Testis (tissue), 3 donors: ENCODE results near the gene DTNA. TPM values are rescaled to one million over a fixed set of nuclear protein-coding genes. Genes with fewer than 3 reads are reported as not detected.

ENCODE experiments used
- DNase-seq: peaks from one replicate; pipeline ENCODE4 v3.0.0-alpha.2; 2019
- H3K27ac ChIP-seq, 2 donors: fragments of 200-600 bp; sonication (generic); one replicate each; pipeline ENCODE4 v1.5.1; 2019
- H3K27me3 ChIP-seq: fragments of 200-600 bp; sonication (generic); one replicate; pipeline ENCODE4 v1.5.1; 2019
- H3K36me3 ChIP-seq: fragments of 200-600 bp; sonication (generic); one replicate; pipeline ENCODE4 v1.5.1; 2017; ENCODE audit warnings: low read depth; ENCODE audit errors: missing control alignments
- H3K4me1 ChIP-seq: fragments of 200-600 bp; sonication (generic); one replicate; pipeline ENCODE4 v1.5.1; 2019
- H3K4me3 ChIP-seq, 2 donors: fragments of 200-600 bp; sonication (generic); one replicate each; pipeline ENCODE4 v1.5.1; 2017 to 2019
- H3K9me3 ChIP-seq: fragments of 200-600 bp; sonication (generic); one replicate; pipeline ENCODE4 v1.5.1; 2017
- CTCF ChIP-seq, 3 experiments: fragments of 450-650 bp in 2 of 3; fragments of 200-600 bp in 1 of 3; sonication (generic) in 1 of 3; IDR thresholded peaks; one replicate each; pipeline ENCODE4 v1.5.1; 2016 to 2019; ENCODE audit warnings: antibody characterized with exemption in 3 of 3, mild to moderate bottlenecking in 2 of 3, moderate library complexity in 1 of 3
- POLR2A ChIP-seq: fragments of 450-650 bp; IDR thresholded peaks from one replicate; pipeline ENCODE4 v1.6.1; 2017; ENCODE audit warnings: antibody characterized with exemption, mild to moderate bottlenecking, moderate library complexity
- WGBS, 2 donors: methylation state at CpG; one replicate each; pipeline ENCODE4 v1.1.5; 2018; 5-methylcytosine and 5-hydroxymethylcytosine counted together
- intact Hi-C: fragments of 100-400 bp; cut with DNase I; formaldehyde crosslinking; loops from one replicate; pipeline ENCODE4 v1.15.1; 2023; ENCODE audit warnings: low total_unique reads
- polyA plus RNA-seq: library from polyadenylated mRNA; stranded (reverse); fragments of 350-450 nt; fragmentation: Illumina TruSeq; extraction: RNeasy Lipid Tissue Mini Kit (QIAGEN cat#74804); gene quantifications from one replicate; pipeline ENCODE4 v1.2.3, GENCODE V29; 2014; ENCODE audit warnings: low read depth, low replicate concordance; ENCODE audit not compliant: insufficient read depth
- total RNA-seq, 2 donors: library from RNA; depleted of rRNA; stranded (reverse); fragments of >200 nt; gene quantifications; one replicate each; pipeline ENCODE4 v1.2.3, GENCODE V29; 2016

DTNA gene
- total and polyA plus RNA-seq, 3 donors from 2014 or later: 18.9 to 96.0 (median 69.1) TPM

GRCh38 chr18:34757666-34758065, 47.6 kb downstream of the DTNA start:
- Histone ChIP-seq H3K9me3 (no peaks in the 10 kb centered on the region), H3K4me3 (no peak overlapping the region), H3K4me1 (no peaks in the 10 kb centered on the region), H3K27me3 (no peaks in the 10 kb centered on the region), H3K36me3 (no peaks in the 10 kb centered on the region), H3K27ac (no peak overlapping the region)
- intact Hi-C loops: no loop called here
- WGBS, 2 donors: 48 to 62% methylated on average over 5 of the region's 5 CpGs
- no peak for DNase-seq
- TF ChIP-seq POLR2A (no peak), CTCF (IDR thresholded peaks at IDR 0.05) (no peak)

- Histone ChIP-seq H3K36me3 (no peaks in the 10 kb centered on the region), H3K4me3 (no peak overlapping the region), H3K4me1 (no peaks in the 10 kb centered on the region), H3K27ac (no peak overlapping the region), H3K27me3 (no peaks in the 10 kb centered on the region), H3K9me3 (no peaks in the 10 kb centered on the region)
- intact Hi-C loops: no loop called here
- TF ChIP-seq POLR2A: no peak
- TF ChIP-seq CTCF (IDR thresholded peaks at IDR 0.05): no peak
- no peak for DNase-seq
Measured at GRCh38 chr18:34758378-34758948, 48.4 kb downstream of the DTNA start.

- Histone ChIP-seq H3K4me3 (no peak overlapping the region), H3K36me3 (no peaks in the 10 kb centered on the region), H3K27ac (no peak overlapping the region), H3K4me1 (no peaks in the 10 kb centered on the region), H3K27me3 (no peaks in the 10 kb centered on the region), H3K9me3 (no peaks in the 10 kb centered on the region)
- TF ChIP-seq POLR2A: no peak
- no peak for TF ChIP-seq CTCF (IDR thresholded peaks at IDR 0.05)
- DNase-seq: no peak
- intact Hi-C loops: no loop called here
- WGBS, 2 donors: 70 to 85% methylated on average over 4 of the region's 4 CpGs
Measured at GRCh38 chr18:34760444-34760843, 50.3 kb downstream of the DTNA start.

GRCh38 chr18:34764451-34764850, 54.4 kb downstream of the DTNA start:
- Histone ChIP-seq H3K36me3 (no peaks in the 10 kb centered on the region), H3K27me3 (no peaks in the 10 kb centered on the region), H3K27ac (no peak overlapping the region), H3K4me3 (no peak overlapping the region), H3K9me3 (no peaks in the 10 kb centered on the region), H3K4me1 (no peaks in the 10 kb centered on the region)
- intact Hi-C loops: no loop called here
- 75 to 80% methylated on average over 4 of the region's 4 CpGs for WGBS, 2 donors
- DNase-seq: no peak
- no peak for TF ChIP-seq POLR2A
- TF ChIP-seq CTCF (IDR thresholded peaks at IDR 0.05): no peak

- intact Hi-C loops: no loop called here
- no peak for DNase-seq
- Histone ChIP-seq H3K4me1 (no peaks in the 10 kb centered on the region), H3K4me3 (no peak overlapping the region), H3K9me3 (no peaks in the 10 kb centered on the region), H3K36me3 (no peaks in the 10 kb centered on the region), H3K27ac (no peak overlapping the region), H3K27me3 (no peaks in the 10 kb centered on the region)
- WGBS, 2 donors: 95 to 100% methylated on average over 1 of the region's 1 CpG
- TF ChIP-seq POLR2A (no peak), CTCF (IDR thresholded peaks at IDR 0.05) (no peak)
Measured at GRCh38 chr18:34767601-34768027, 57.5 kb downstream of the DTNA start.
